Esophagus (tissue), 2 donors: ENCODE data around the gene NOTUM. TPM values are rescaled to one million over a fixed set of nuclear protein-coding genes. Genes with fewer than 3 reads are reported as not detected.
"Not testable (repeated sequence)": the region's sequence is repeated elsewhere in the genome, so short reads cannot be mapped to it uniquely, and the experiment has no call there.

Source experiments
- H3K27ac ChIP-seq, 2 donors: one replicate each; pipeline ENCODE4 v1.5.1; 2013; ENCODE audit warnings: low read depth in 2 of 2, mild to moderate bottlenecking in 2 of 2, inconsistent platforms in 1 of 2, low read length in 1 of 2, moderate library complexity in 1 of 2
- H3K27me3 ChIP-seq, 2 donors: one replicate each; pipeline ENCODE4 v1.6.1; 2013; ENCODE audit warnings: low read length in 2 of 2, control low read depth in 1 of 2, mild to moderate bottlenecking in 1 of 2; ENCODE audit not compliant: insufficient read depth in 2 of 2, control insufficient read depth in 1 of 2
- H3K36me3 ChIP-seq, 2 donors: one replicate each; pipeline ENCODE4 v1.6.1; 2013; ENCODE audit warnings: low read length in 1 of 2; ENCODE audit not compliant: control insufficient read depth in 2 of 2, insufficient read depth in 2 of 2
- H3K4me1 ChIP-seq, 2 donors: one replicate each; pipeline ENCODE4 v1.6.1; 2013; ENCODE audit warnings: low read length in 1 of 2; ENCODE audit not compliant: control insufficient read depth in 2 of 2, insufficient read depth in 2 of 2
- H3K4me3 ChIP-seq, 2 donors: one replicate each; pipeline ENCODE4 v1.5.1; 2013; ENCODE audit warnings: low read length in 2 of 2, mild to moderate bottlenecking in 2 of 2, low read depth in 1 of 2, moderate library complexity in 1 of 2
- H3K9me3 ChIP-seq, 2 donors: one replicate each; pipeline ENCODE4 v1.6.1; 2013; ENCODE audit warnings: mild to moderate bottlenecking in 2 of 2, low read depth in 1 of 2, low read length in 1 of 2, moderate library complexity in 1 of 2; ENCODE audit not compliant: control insufficient read depth in 2 of 2, insufficient read depth in 1 of 2
- WGBS, 2 donors: extraction: QIAGEN DNeasy Blood & Tissue Kit; methylation state at CpG; one replicate each; pipeline ENCODE4 v1.1.7; 2013; 5-methylcytosine and 5-hydroxymethylcytosine counted together
- polyA plus RNA-seq, 2 donors: library from polyadenylated mRNA; stranded (reverse); fragments of 200-250 nt; gene quantifications; one replicate each; pipeline ENCODE4 v1.2.3, GENCODE V29; 2013
- donor health status: healthy with polysubstance abuse.
- donor health status: Bipolar disorder and iron deficiency.

Gene NOTUM
- polyA plus RNA-seq, 2 donors: 0.07 to 0.08 TPM

DNA sequence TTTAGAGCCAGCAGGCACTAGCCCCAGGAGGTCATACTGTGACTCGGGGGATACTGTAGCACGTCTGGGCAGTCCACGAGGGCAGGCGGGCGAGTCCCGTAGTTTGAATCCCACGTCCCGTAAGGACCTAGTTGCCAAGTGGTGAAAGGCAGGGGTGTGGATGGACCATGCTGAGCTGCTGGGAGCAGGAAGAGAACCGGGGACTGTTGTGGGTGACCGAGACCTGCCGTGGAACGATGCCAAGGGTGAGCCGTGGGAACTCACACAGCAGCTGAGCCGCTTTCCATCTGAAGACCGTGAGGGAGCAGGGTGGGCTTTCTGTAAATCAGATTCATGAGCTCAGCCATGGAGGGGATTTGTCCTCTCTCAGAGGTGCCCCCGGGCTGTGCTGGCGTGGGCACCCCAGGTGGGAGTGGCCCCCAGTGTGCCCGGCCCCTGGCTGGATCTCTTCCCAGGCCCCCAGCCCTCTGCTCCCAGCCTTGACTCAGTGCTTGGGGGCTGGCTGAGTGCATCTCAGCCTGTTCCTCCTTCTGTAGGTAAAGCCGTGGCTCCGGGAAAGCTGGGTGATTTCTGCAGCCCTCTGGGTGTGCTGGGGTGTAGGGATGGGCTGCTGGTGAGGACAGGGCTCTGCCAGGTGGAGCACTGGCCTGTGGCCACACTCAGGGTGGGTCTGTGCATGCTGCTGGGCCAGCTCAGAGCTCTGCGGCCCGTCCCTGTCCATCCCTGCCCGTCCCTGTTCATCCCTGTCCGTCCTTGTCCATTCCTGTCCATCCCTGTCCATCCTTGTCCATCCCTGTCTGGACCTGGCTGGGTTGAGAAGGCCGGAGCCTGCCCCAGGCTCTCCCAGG, 30.1 kb upstream of the NOTUM start:
- Histone ChIP-seq H3K27ac (peak overlapping the region; percentile 78 to 83), H3K4me3 (no peak overlapping the region), H3K36me3 (peaks cover 3 to 15% of the 10 kb centered on the region in 2 donors), H3K9me3 (no peaks in the 10 kb centered on the region), H3K27me3 (no peaks in the 10 kb centered on the region), H3K4me1 (peaks cover 6 to 23% of the 10 kb centered on the region in 2 donors)
- WGBS, 2 donors: 56 to 61% methylated on average over 25 of the region's 25 CpGs

DNA sequence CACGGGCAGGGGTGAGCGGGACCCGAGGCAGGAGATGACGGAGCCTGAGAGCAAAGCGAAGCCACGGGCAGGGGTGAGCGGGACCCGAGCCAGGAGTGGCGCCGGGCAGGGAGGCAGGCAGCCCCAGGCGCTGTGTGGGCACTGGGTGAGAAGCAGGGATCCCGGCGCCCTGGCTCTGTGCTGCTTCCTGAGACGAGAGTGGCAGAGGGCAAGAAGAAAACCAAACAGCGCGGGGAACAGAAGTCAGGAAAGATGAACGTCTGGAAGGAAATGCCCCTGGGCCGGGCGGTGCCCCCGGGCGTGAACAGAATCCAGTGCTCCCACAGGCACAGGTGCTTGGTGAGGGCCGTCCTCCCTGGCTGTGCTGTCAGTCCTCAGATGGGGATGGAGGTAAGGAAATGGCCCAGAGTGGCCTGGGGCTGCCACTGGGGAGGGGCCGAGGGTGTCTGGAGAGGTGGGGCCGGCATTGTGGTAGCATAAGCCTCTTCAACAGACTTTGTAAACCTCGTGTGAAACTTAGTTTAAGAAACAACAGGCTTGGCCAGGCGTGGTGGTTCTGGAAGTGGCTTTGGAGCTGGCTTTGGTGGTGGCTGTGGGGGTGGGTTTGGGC, 26.3 kb upstream of the NOTUM start:
- H3K36me3 ChIP-seq: peaks cover 8 to 19% of the 10 kb centered on the region in 2 donors
- no peak overlapping the region for H3K27ac ChIP-seq
- H3K4me3 ChIP-seq: no peak overlapping the region
- H3K4me1 ChIP-seq: peaks cover 4 to 16% of the 10 kb centered on the region in 2 donors
- 79 to 81% methylated on average over 26 of the region's 26 CpGs for WGBS, 2 donors
- H3K27me3 ChIP-seq: no peaks in the 10 kb centered on the region
- no peaks in the 10 kb centered on the region for H3K9me3 ChIP-seq

DNA sequence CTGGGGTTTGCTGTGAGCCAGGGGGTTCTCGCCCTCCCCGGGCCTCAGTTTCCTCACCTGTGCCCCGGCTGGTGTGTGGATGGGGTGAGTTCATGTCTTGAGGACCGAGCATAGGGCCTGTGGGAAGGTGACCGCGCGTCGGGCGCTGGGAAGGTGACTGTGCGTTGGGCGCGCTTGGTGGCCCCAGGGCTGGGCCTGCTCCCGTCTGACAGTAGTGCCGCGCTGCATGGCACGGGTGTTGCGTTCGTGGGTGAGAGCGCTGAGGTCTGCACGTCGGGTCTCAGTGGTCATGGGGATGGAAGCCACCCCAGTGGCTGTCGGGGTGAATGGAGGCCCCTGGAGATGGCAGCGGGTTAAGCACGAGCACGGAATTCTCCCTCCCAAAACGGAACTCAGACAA, 25.6 kb upstream of the NOTUM start:
- Histone ChIP-seq H3K27ac (no peak overlapping the region), H3K36me3 (peaks cover 8 to 19% of the 10 kb centered on the region in 2 donors), H3K27me3 (no peaks in the 10 kb centered on the region), H3K4me1 (peaks cover 0 to 13% of the 10 kb centered on the region in 2 donors), H3K4me3 (no peak overlapping the region), H3K9me3 (no peaks in the 10 kb centered on the region)
- WGBS, 2 donors: 95 to 96% methylated on average over 26 of the region's 26 CpGs

DNA sequence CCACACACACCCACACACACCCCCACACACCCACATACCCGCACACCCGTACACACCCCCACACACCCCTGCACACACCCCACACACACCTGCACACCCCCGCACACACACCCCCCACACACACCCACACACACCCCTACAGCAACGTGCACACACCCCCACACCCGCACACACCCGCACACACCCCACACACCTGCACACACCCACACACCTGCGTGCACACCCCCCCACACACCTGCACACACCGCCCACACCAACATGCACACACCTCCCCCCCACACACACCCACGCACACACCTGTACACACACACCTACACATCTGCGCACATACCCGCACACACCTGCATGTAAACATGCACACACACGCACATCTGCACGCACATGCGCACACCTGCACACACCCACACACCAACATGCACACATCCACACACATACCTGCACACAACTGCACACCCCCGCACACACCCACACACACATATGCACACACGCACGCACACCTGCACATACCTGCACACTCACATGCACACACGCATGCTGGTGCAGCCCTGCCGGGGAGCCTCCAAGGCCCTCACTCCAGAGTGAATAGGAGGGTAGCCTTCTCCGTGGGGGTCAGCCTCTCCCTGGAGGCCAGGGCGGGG, 23.9 kb upstream of the NOTUM start:
- Histone ChIP-seq H3K36me3 (peaks cover 8 to 19% of the 10 kb centered on the region in 2 donors), H3K4me1 (peaks cover 0 to 4% of the 10 kb centered on the region in 2 donors), H3K4me3 (no peak overlapping the region), H3K27me3 (no peaks in the 10 kb centered on the region), H3K9me3 (no peaks in the 10 kb centered on the region), H3K27ac (no peak overlapping the region)
- 87 to 90% methylated on average over 21 of the region's 21 CpGs for WGBS, 2 donors

DNA sequence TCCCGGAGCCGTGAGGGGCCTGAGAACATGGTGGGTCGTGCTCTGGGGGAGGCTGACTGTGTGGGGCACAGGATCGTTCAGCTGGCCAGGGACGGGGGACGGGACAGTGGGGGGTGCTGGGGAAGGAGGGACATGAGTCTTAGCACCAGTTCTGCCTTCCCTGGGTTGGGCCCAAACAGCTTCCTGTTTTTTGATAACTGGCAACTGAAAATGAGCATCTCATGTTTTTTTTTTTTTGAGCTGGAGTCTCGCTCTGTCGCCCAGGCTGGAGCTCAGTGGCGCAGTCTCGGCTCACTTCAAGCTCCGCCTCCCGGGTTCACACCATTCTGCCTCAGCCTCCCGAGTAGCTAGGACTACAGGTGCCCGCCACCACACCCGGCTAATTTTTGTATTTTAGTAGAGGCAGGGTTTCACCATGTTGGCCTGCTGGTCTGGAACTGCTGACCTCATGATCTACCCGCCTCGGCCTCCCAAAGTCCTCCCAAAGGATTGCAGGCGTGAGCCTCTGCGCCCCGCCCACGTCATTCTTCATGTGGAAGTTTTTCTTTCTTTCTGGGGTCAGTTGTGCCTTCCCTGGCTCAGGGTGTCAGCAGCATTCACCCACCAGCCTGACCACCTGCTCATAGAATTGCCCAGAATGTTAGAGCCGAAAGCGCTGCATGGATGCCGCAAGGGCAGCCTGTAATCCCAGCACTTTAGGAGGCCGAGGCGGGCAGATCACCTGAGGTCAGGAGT, 22.8 kb upstream of the NOTUM start:
- Histone ChIP-seq H3K4me1 (peaks cover 0 to 6% of the 10 kb centered on the region in 2 donors), H3K27ac (no peak overlapping the region), H3K36me3 (peaks cover 5 to 19% of the 10 kb centered on the region in 2 donors), H3K4me3 (no peak overlapping the region), H3K27me3 (no peaks in the 10 kb centered on the region), H3K9me3 (no peaks in the 10 kb centered on the region)
- 95% methylated on average over 26 of the region's 26 CpGs for WGBS, 2 donors

DNA sequence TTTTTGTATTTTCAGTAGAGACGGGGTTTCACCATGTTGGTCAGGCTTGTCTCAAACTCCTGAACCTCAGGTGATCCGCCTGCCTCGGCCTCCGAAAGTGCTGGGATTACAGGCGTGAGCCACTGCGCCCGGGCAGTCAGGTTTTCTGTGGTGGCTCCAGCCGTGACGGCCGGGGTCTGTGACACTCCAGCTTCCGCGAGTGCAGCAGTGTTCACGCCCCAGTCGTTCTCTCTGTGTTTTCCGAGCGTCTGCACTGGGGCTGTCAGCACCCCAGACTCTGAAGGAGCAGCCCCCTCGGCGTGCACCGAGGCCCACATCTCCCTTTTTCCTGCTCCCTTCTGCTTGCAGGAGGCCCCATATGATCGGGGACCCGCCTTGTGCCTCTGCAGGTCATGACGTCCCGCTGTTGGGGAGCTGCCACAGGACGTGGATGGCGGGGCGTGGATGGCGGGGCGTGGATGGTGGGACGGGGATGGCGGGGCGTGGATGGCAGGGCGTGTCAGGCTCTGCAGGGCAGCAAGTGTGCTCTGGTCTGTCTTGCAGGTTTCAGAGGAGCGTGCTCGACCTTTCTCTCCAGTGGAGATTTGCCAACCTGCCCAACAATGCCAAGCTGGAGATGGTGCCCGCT, 22.1 kb upstream of the NOTUM start:
- Histone ChIP-seq H3K36me3 (peaks cover 5 to 19% of the 10 kb centered on the region in 2 donors), H3K9me3 (no peaks in the 10 kb centered on the region), H3K27ac (no peak overlapping the region), H3K4me3 (no peak overlapping the region), H3K4me1 (peaks cover 3 to 10% of the 10 kb centered on the region in 2 donors), H3K27me3 (no peaks in the 10 kb centered on the region)
- 84 to 89% methylated on average over 35 of the region's 35 CpGs for WGBS, 2 donors

DNA sequence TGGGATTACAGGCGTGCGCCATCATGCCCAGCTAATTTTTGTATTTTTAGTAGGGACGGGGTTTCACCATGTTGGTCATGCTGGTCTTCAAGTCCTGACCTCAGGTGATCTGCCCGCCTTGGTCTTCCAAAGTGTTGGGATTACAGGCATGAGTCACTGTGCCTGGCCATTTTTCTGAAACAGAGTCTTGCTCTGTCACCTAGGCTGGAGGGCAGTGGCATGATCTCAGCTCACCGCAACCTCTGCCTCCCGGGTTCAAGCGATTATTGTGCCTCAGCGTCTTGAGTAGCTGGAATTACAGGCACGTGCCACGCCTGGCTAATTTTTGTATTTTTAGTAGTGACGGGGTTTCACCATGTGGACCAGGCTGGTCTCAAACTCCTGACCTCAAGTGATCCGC, 20.5 kb upstream of the NOTUM start:
- H3K4me3 ChIP-seq, H3K27ac ChIP-seq, H3K27me3 ChIP-seq, H3K9me3 ChIP-seq: not testable (repeated sequence)
- H3K36me3 ChIP-seq: peaks cover 5 to 14% of the 10 kb centered on the region in 2 donors
- H3K4me1 ChIP-seq: peaks cover 3 to 15% of the 10 kb centered on the region in 2 donors
- WGBS, 2 donors: 94% methylated on average over 12 of the region's 12 CpGs

DNA sequence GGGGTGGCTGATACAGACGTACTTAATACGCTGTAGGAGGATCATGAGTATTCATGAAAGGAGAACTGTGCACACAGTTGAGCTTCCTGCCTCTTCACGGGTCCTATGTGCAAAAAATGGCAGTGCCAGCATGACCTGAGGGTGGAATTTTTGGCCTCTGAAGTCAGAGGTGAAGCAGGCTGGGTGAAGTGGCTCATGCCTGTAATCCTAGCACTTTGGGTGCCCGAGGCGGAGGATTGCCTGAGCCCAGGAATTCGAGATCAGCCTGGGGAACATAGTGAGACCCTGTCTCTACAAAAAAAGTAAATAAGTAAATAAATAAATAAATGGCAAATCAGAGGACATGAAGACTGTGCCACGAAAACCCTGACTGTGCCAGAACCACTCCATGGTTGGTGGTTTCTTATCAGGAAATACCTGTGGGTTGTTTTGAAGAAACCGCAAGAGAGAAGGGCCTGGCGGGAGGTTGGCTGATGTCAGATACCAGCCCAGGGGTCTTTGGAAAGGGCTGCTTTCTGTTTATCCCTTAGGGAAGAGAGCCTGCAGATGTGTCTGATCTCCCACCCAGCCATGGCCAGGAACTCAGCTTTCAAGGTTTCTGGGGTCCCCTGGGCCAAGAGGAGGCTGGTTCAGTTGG, 19.8 kb upstream of the NOTUM start:
- Histone ChIP-seq H3K9me3 (no peaks in the 10 kb centered on the region), H3K4me1 (peaks cover 3 to 18% of the 10 kb centered on the region in 2 donors), H3K27me3 (no peaks in the 10 kb centered on the region), H3K36me3 (peaks cover 3 to 13% of the 10 kb centered on the region in 2 donors), H3K4me3 (no peak overlapping the region), H3K27ac (no peak overlapping the region)
- 68 to 80% methylated on average over 9 of the region's 9 CpGs for WGBS, 2 donors
